GM12865 (cell line): Measurements from ENCODE around the gene SLC19A3.

ENCODE experiments used
- DNase-seq: peaks from one replicate; pipeline ENCODE4 v3.0.0; 2010; ENCODE audit warnings: low read depth
- H3K4me3 ChIP-seq: 2 replicates; pipeline ENCODE4 v1.5.1; 2011; ENCODE audit warnings: mild to moderate bottlenecking, low read depth, low read length, control low read depth
- TF ChIP-seq, protein P1 (sequence below): IDR thresholded peaks from 2 replicates; pipeline ENCODE4 v1.5.1; 2011; ENCODE audit warnings: low read length, control low read depth, low read depth, inconsistent platforms; ENCODE audit not compliant: insufficient read depth; ENCODE audit errors: missing control alignments

SLC19A3 gene

DNA sequence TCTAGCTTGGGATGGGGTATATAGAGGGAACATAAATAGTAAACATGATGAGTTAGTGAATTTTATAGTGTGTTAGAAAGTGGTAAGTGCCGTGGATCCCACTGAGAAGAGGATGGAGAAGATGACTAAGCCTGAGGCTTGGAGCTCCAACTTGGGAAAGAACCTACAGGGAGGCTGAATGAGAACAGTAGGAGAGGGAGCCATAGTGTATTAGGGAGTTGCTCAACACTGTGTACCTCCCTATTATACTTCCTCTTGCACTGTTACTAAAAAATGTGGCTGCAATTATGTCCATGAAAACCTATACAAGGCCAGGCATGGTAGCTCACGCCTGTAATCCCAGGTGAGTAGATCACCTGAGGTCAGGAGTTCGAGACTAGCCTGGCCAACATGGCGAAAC, 2.9 kb upstream of the SLC19A3 start:
- TF ChIP-seq, protein P1, sequence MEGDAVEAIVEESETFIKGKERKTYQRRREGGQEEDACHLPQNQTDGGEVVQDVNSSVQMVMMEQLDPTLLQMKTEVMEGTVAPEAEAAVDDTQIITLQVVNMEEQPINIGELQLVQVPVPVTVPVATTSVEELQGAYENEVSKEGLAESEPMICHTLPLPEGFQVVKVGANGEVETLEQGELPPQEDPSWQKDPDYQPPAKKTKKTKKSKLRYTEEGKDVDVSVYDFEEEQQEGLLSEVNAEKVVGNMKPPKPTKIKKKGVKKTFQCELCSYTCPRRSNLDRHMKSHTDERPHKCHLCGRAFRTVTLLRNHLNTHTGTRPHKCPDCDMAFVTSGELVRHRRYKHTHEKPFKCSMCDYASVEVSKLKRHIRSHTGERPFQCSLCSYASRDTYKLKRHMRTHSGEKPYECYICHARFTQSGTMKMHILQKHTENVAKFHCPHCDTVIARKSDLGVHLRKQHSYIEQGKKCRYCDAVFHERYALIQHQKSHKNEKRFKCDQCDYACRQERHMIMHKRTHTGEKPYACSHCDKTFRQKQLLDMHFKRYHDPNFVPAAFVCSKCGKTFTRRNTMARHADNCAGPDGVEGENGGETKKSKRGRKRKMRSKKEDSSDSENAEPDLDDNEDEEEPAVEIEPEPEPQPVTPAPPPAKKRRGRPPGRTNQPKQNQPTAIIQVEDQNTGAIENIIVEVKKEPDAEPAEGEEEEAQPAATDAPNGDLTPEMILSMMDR = no peak
- DNase-seq = no peak
- no peak overlapping the region for H3K4me3 ChIP-seq

DNA sequence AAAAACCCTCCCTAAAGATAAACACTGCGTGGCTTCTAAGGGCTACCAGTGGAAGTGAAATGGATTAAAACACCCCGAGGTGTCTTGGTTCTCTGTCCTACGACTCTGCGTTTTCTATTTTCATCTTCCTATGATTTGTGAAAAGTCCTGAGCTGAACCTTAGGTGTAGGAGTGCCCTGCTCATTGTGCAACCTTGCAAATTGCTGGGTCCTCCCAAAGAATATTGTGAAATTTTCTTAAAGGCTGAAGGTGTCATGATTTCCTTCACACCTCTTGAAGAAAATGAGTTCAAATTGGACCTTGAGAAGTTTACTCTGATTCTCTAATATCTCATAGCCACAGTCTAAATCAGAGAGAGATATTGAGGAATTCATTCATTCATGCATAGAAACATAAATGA, 1.8 kb upstream of the SLC19A3 start:
- no peak for DNase-seq
- TF ChIP-seq, protein P1 = no peak
- H3K4me3 ChIP-seq = no peak overlapping the region

DNA sequence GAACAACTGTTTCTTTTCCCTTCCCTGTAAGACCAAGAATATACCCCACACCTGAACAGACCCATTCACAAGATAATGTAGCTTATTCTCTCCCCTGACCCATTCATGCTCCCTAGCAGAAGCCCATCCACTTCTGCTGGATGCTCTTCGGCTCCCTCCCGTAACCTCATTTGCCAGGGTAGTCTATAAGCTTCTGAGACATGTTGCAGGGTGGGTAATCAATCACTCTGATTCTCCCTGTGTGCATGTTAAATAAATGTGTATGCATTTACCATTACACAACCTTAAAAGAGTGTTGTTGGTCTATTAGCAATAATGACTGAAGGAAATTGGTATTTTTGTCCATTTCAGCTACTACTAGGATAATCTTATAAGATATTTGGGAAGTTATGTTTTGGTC, 1.3 kb downstream of the SLC19A3 start:
- H3K4me3 ChIP-seq = no peak overlapping the region
- DNase-seq = no peak
- TF ChIP-seq, protein P1 = no peak

DNA sequence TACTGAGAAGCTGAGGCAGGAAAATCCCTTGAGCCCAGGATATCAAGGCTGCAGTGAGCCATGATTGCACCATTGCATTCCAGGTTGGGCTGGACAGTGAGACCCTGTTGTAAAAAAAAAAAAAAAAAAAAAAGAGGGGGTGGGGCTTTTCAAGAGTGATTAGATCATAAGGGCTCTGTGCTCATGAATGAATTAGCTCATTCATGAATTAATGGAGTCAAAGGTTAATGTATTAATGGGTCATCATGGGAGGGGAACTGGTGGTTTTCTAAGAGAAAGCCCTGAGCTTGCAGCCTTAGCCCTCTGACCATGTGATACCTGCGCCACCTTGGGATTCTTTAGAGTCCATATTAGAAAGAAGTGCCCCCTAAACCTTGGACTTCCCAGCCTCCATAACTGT, 4.5 kb downstream of the SLC19A3 start:
- DNase-seq = no peak

DNA sequence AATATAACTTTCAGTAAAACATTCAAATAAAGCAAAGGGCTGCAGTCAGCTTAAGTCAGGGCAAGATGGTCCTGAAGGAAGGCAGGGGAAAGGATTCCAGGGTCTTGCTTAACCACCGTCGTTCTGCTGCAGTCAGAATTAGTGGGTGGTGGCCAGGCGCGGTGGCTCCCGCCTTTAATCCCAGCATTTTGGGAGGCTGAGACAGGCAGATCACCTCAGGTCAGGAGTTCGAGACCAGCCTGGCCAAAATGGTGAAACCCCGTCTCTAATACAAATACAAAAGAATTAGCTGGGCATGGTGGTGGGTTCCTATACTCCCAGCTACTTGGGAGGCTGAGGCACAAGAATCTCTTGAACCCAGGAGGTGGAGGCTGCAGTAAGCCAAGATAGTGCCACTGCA, 6.8 kb downstream of the SLC19A3 start:
- TF ChIP-seq, protein P1 = no peak
- no peak overlapping the region for H3K4me3 ChIP-seq
- no peak for DNase-seq

More for the DNA sequence above, 4.5 kb downstream of the SLC19A3 start:
- TF ChIP-seq, protein P1 = no peak
- H3K4me3 ChIP-seq = no peak overlapping the region

DNA sequence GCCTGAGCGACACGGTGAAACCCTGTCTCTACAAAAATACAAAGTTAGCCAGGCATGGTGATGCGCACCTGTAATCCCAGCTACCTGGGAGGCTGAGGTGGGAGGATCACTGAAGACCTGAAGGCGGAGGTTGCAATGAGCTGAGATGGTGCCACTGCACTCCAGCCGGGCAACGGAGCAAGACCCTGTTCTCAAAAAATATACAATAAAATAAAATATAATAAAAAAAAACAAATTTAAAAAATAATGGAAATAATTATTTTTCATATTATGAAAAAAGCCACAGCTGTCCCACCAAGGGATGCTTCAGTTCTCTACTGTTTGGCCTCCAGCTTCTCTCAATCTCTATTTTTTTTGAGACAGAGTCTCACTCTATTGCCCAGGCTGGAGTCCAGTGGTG, 10.4 kb downstream of the SLC19A3 start:
- TF ChIP-seq, protein P1 = no peak
- DNase-seq = no peak
- H3K4me3 ChIP-seq = no peak overlapping the region

DNA sequence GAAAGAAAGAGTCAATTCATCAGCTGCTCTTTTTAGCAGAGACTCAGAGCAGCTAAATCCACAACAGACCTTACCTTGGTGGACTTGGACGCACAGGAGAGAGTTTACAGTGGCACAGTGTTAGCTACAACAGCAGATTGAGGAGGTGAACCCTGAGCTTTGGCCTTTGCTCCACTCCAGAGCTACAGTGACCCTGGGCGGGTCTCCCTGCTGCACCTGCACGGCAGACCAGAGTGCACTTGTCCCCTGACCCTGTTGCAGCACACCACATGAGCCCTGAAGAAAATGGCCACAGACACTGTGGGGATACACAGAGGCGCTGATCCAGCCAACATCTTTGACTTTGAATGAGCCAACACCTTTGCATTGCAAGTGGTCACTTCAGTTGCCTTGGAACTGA, 11.0 kb downstream of the SLC19A3 start:
- no peak overlapping the region for H3K4me3 ChIP-seq
- TF ChIP-seq, protein P1 = no peak
- DNase-seq = no peak
